HepG2 (cell line): ENCODE data around the gene TRIM8. TPM values are rescaled to one million over a fixed set of nuclear protein-coding genes. Genes with fewer than 3 reads are reported as not detected.

Experiments used
- CBX1 ChIP-seq: IDR thresholded peaks from one replicate; pipeline ENCODE4 v1.6.1; 2016; ENCODE audit warnings: antibody characterized with exemption, low read depth
- ETV5 ChIP-seq: IDR thresholded peaks from 2 replicates; pipeline ENCODE4 v1.6.1; 2018; ENCODE audit warnings: missing biosample characterization, missing genetic modification reagents, inconsistent platforms, borderline replicate concordance
- FOXK1 ChIP-seq: sonication (generic); formaldehyde crosslinking; IDR thresholded peaks from 2 replicates; pipeline ENCODE4 v1.4.0; 2020; ENCODE audit warnings: low read depth, missing genetic modification reagents, borderline replicate concordance
- FOXK2 ChIP-seq: fragments of 450-650 bp; IDR thresholded peaks from 2 replicates; pipeline ENCODE4 v1.6.1; 2016
- KDM3A ChIP-seq: IDR thresholded peaks from 2 replicates; pipeline ENCODE4 v1.6.1; 2018; ENCODE audit warnings: low read depth, missing compliant biosample characterization
- PATZ1 ChIP-seq: sonication (generic); formaldehyde crosslinking; IDR thresholded peaks from 2 replicates; pipeline ENCODE4 v1.4.0; 2020; ENCODE audit warnings: missing genetic modification reagents
- WIZ ChIP-seq: sonication (generic); formaldehyde crosslinking; IDR thresholded peaks from 2 replicates; pipeline ENCODE4 v1.5.1; 2020; ENCODE audit warnings: mild to moderate bottlenecking, missing genetic modification reagents
- ZNF281 ChIP-seq: sonication (generic); formaldehyde crosslinking; IDR thresholded peaks from 2 replicates; pipeline ENCODE4 v1.4.0; 2020; ENCODE audit warnings: missing genetic modification reagents, borderline replicate concordance
- ZNF468 ChIP-seq: sonication (generic); formaldehyde crosslinking; IDR thresholded peaks from 2 replicates; pipeline ENCODE4 v1.8.0; 2022; ENCODE audit warnings: mild to moderate bottlenecking, moderate library complexity, missing genetic modification reagents
- ZNF510 ChIP-seq: sonication (generic); formaldehyde crosslinking; IDR thresholded peaks from 2 replicates; pipeline ENCODE4 v1.4.0; 2020; ENCODE audit warnings: low read depth, mild to moderate bottlenecking, missing genetic modification reagents
- ZNF570 ChIP-seq: sonication (generic); formaldehyde crosslinking; IDR thresholded peaks from 2 replicates; pipeline ENCODE4 v1.4.0; 2020; ENCODE audit warnings: mild to moderate bottlenecking, missing genetic modification reagents, borderline replicate concordance
- ZNF710 ChIP-seq: sonication (generic); formaldehyde crosslinking; IDR thresholded peaks from 2 replicates; pipeline ENCODE4 v1.5.0; 2020; ENCODE audit warnings: mild to moderate bottlenecking, missing genetic modification reagents, borderline replicate concordance
- ZNF772 ChIP-seq: sonication (generic); formaldehyde crosslinking; IDR thresholded peaks from 2 replicates; pipeline ENCODE4 v1.5.0; 2020; ENCODE audit warnings: mild to moderate bottlenecking, missing genetic modification reagents
- ZNF776 ChIP-seq: sonication (generic); formaldehyde crosslinking; IDR thresholded peaks from 2 replicates; pipeline ENCODE4 v1.4.0; 2020; ENCODE audit warnings: mild to moderate bottlenecking, missing genetic modification reagents
- polyA plus RNA-seq, 8 experiments: library from polyadenylated mRNA; depleted of rRNA in 3 of 8; stranded (reverse) in 7 of 8; unstranded in 1 of 8; fragments of >200 nt; fragmentation: Illumina TruSeq in 4 of 8; extraction: Trizol in 4 of 8; gene quantifications; 2 replicates each; pipeline versions ENCODE4 v1.2.1 to v1.2.3, GENCODE V29; 2011 to 2016; ENCODE audit warnings: low read depth in 4 of 8, missing spikeins in 1 of 8, mixed read lengths in 1 of 8; ENCODE audit not compliant: insufficient read depth in 1 of 8
- total RNA-seq, 5 experiments: library from RNA; depleted of rRNA; stranded (reverse); fragments of >200 nt; fragmentation: Illumina TruSeq; extraction: Trizol; gene quantifications; 2 replicates each; pipeline ENCODE4 v1.2.3, GENCODE V29; 2016; ENCODE audit warnings: low read depth in 1 of 5
- TF ChIP-seq, protein P1 (sequence below): sonication (generic); formaldehyde crosslinking; IDR thresholded peaks from 2 replicates; pipeline ENCODE4 v1.8.0; 2022; ENCODE audit warnings: mild to moderate bottlenecking, missing genetic modification reagents; ENCODE audit not compliant: insufficient replicate concordance
- TF ChIP-seq, protein P2 (sequence below): sonication (generic); formaldehyde crosslinking; IDR thresholded peaks from 2 replicates; pipeline ENCODE4 v1.8.1; 2022; ENCODE audit warnings: low read depth, mild to moderate bottlenecking, missing genetic modification reagents

Gene TRIM8
- total and polyA plus RNA-seq, 2 of the 13 experiments (the other 11 are each of a cell fraction or from before 2014, with no cell fraction given): 38.9 to 66.5 TPM

DNA sequence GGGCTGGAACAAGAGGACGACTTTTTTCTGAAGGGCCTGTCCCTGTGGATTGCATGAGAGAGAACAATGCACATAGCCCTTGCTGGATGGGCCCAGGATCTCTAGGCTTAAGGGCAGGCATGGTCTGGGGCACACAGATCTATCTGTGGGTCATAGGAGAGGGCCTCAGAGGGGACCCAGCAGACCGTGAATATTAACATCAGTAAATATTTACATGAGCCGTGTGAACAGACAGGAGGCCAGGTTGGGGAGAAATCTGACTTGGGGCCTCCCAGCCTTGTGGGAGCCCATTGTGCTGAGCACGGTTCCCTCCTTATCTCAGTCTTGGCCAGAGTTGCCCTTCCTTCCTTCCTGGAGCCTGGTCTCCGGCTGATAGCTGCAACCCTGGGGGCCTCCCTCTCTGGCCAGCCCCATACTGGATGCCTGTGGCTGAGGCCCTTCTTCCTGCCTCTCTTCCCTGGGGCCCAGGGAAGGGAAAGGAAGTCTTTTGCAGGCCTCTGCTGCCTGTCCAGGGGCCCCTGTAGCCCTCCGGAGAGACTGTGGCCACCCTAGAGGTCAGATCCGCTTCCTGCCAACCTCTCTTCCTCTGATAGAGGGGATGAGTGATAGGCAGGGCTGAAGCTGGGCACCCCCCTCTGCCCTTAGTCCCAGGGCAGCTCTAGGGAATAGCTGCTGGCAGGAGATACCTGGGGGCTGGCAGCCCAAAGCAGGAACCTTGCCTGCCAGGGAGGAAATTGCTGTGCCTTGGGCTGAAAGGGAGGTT lies 44.5 kb upstream of the TRIM8 start (continued):
- TF ChIP-seq, protein P1, sequence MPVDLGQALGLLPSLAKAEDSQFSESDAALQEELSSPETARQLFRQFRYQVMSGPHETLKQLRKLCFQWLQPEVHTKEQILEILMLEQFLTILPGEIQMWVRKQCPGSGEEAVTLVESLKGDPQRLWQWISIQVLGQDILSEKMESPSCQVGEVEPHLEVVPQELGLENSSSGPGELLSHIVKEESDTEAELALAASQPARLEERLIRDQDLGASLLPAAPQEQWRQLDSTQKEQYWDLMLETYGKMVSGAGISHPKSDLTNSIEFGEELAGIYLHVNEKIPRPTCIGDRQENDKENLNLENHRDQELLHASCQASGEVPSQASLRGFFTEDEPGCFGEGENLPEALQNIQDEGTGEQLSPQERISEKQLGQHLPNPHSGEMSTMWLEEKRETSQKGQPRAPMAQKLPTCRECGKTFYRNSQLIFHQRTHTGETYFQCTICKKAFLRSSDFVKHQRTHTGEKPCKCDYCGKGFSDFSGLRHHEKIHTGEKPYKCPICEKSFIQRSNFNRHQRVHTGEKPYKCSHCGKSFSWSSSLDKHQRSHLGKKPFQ: peak; percentile 61
- TF ChIP-seq ETV5 (CRISPR knock-in tag) (peak; percentile 88; the same call in 1 of the 2 replicates), PATZ1 (CRISPR knock-in tag) (peak; percentile 88), ZNF570 (CRISPR knock-in tag) (no peak), WIZ (no peak), ZNF510 (CRISPR knock-in tag) (no peak), CBX1 (no peak), KDM3A (CRISPR knock-in tag) (0 out of 2 replicates have a peak, but pooled peaks have one; percentile 6), ZNF776 (CRISPR knock-in tag) (no peak), ZNF281 (CRISPR knock-in tag) (no peak), ZNF772 (CRISPR knock-in tag) (no peak), ZNF710 (CRISPR knock-in tag) (peak; percentile 91), FOXK2 (no peak), ZNF468 (CRISPR knock-in tag) (no peak), FOXK1 (peak; percentile 63; the same call in 1 of the 2 replicates)
- TF ChIP-seq, protein P2, sequence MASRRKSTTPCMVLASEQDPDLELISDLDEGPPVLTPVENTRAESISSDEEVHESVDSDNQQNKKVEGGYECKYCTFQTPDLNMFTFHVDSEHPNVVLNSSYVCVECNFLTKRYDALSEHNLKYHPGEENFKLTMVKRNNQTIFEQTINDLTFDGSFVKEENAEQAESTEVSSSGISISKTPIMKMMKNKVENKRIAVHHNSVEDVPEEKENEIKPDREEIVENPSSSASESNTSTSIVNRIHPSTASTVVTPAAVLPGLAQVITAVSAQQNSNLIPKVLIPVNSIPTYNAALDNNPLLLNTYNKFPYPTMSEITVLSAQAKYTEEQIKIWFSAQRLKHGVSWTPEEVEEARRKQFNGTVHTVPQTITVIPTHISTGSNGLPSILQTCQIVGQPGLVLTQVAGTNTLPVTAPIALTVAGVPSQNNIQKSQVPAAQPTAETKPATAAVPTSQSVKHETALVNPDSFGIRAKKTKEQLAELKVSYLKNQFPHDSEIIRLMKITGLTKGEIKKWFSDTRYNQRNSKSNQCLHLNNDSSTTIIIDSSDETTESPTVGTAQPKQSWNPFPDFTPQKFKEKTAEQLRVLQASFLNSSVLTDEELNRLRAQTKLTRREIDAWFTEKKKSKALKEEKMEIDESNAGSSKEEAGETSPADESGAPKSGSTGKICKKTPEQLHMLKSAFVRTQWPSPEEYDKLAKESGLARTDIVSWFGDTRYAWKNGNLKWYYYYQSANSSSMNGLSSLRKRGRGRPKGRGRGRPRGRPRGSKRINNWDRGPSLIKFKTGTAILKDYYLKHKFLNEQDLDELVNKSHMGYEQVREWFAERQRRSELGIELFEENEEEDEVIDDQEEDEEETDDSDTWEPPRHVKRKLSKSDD: no peak
